Nephron (organoid): ENCODE results near the gene RXRA.

Experiments
- H3K27ac Mint-ChIP-seq, 3 experiments: 2 replicates each; pipeline ENCODE4 v1.8.0; 2020; ENCODE audit warnings: mixed read lengths in 3 of 3, mild to moderate bottlenecking in 2 of 3, moderate library complexity in 1 of 3
- H3K27me3 Mint-ChIP-seq: 2 replicates; pipeline ENCODE4 v1.8.0; 2021; ENCODE audit warnings: low read depth, mild to moderate bottlenecking, moderate library complexity, mixed read lengths
- H3K36me3 Mint-ChIP-seq: 2 replicates; pipeline ENCODE4 v1.8.0; 2020; ENCODE audit warnings: low read depth, mixed read lengths
- H3K4me1 Mint-ChIP-seq: 2 replicates; pipeline ENCODE4 v1.8.0; 2020; ENCODE audit warnings: mixed read lengths
- H3K4me3 Mint-ChIP-seq, 3 experiments: 2 replicates each; pipeline ENCODE4 v1.8.0; 2020; ENCODE audit warnings: mild to moderate bottlenecking in 3 of 3, mixed read lengths in 3 of 3, moderate library complexity in 2 of 3
- H3K9me3 Mint-ChIP-seq: 2 replicates; pipeline ENCODE4 v1.8.0; 2020; ENCODE audit warnings: mixed read lengths
- CTCF ChIP-seq, 3 experiments: fragments of 200-600 bp; sonication (generic); IDR thresholded peaks; one replicate each; pipeline ENCODE4 v1.5.0; 2021; ENCODE audit warnings: antibody characterized with exemption in 3 of 3; ENCODE audit not compliant: unreplicated experiment in 3 of 3

The RXRA gene

GRCh38 chr9:134386951-134387831 lies 60.9 kb downstream of the RXRA start:
- no peak for TF ChIP-seq CTCF (IDR thresholded peaks at IDR 0.05; ENCODE audit: unreplicated experiment in 3 of 3)
- Mint-ChIP-seq H3K27ac (peak overlapping the region in 1 of 3 experiments; percentile 84), H3K36me3 (no peaks in the 10 kb centered on the region), H3K4me1 (peaks cover 22% of the 10 kb centered on the region), H3K9me3 (no peaks in the 10 kb centered on the region), H3K27me3 (no peaks in the 10 kb centered on the region), H3K4me3 (no peak overlapping the region)

- Mint-ChIP-seq H3K4me1 (peaks cover 22% of the 10 kb centered on the region), H3K27ac (peak overlapping the region; percentile 69 to 87 (median 84)), H3K4me3 (peak overlapping the region in 1 of 3 experiments; percentile 31), H3K36me3 (no peaks in the 10 kb centered on the region), H3K9me3 (no peaks in the 10 kb centered on the region), H3K27me3 (no peaks in the 10 kb centered on the region)
- no peak for TF ChIP-seq CTCF (IDR thresholded peaks at IDR 0.05; ENCODE audit: unreplicated experiment in 3 of 3)
Observed at GRCh38 chr9:134388289-134388808, 62.1 kb downstream of the RXRA start.

GRCh38 chr9:134388976-134389375 lies 62.7 kb downstream of the RXRA start:
- no peaks in the 10 kb centered on the region for H3K36me3 Mint-ChIP-seq
- H3K9me3 Mint-ChIP-seq, result no peaks in the 10 kb centered on the region
- no peak overlapping the region for H3K4me3 Mint-ChIP-seq
- peaks cover 23% of the 10 kb centered on the region for H3K4me1 Mint-ChIP-seq
- H3K27ac Mint-ChIP-seq, result no peak overlapping the region
- no peaks in the 10 kb centered on the region for H3K27me3 Mint-ChIP-seq
- TF ChIP-seq CTCF (IDR thresholded peaks at IDR 0.05; ENCODE audit: unreplicated experiment in 3 of 3), result no peak

- no peaks in the 10 kb centered on the region for H3K27me3 Mint-ChIP-seq
- peaks cover 22% of the 10 kb centered on the region for H3K4me1 Mint-ChIP-seq
- H3K9me3 Mint-ChIP-seq, result no peaks in the 10 kb centered on the region
- no peak overlapping the region for H3K4me3 Mint-ChIP-seq
- no peaks in the 10 kb centered on the region for H3K36me3 Mint-ChIP-seq
- H3K27ac Mint-ChIP-seq, result no peak overlapping the region
- TF ChIP-seq CTCF (IDR thresholded peaks at IDR 0.05; ENCODE audit: unreplicated experiment in 3 of 3), result no peak
Observed at GRCh38 chr9:134389642-134390041, 63.4 kb downstream of the RXRA start.

- no peak overlapping the region for H3K27ac Mint-ChIP-seq
- no peaks in the 10 kb centered on the region for H3K27me3 Mint-ChIP-seq
- H3K9me3 Mint-ChIP-seq, result no peaks in the 10 kb centered on the region
- no peak for TF ChIP-seq CTCF (IDR thresholded peaks at IDR 0.05; ENCODE audit: unreplicated experiment in 3 of 3)
- H3K36me3 Mint-ChIP-seq, result no peaks in the 10 kb centered on the region
- H3K4me3 Mint-ChIP-seq, result no peak overlapping the region
- H3K4me1 Mint-ChIP-seq, result peaks cover 22% of the 10 kb centered on the region
Observed at GRCh38 chr9:134390537-134390936, 64.3 kb downstream of the RXRA start.

- Mint-ChIP-seq H3K36me3 (no peaks in the 10 kb centered on the region), H3K27me3 (no peaks in the 10 kb centered on the region), H3K27ac (no peak overlapping the region), H3K4me3 (no peak overlapping the region), H3K4me1 (peaks cover 22% of the 10 kb centered on the region), H3K9me3 (no peaks in the 10 kb centered on the region)
- no peak for TF ChIP-seq CTCF (IDR thresholded peaks at IDR 0.05; ENCODE audit: unreplicated experiment in 3 of 3)
Observed at GRCh38 chr9:134390947-134391318, 64.7 kb downstream of the RXRA start.
